HL-60 (cell line): ENCODE results near the gene ZNF19.

Source experiments
- DNase-seq, 2 experiments: peaks; one replicate each; pipeline ENCODE4 v3.0.0-alpha.2; 2010 to 2020; ENCODE audit warnings: low read depth in 1 of 2, low spot score in 1 of 2
- H3K27ac ChIP-seq: fragments of 250-450 bp; sonication (Bioruptor Pico); replicated peaks from 2 replicates; pipeline ENCODE4 v1.5.1; 2020; ENCODE audit warnings: mild to moderate bottlenecking, moderate library complexity
- H3K27me3 ChIP-seq: fragments of 250-450 bp; sonication (Bioruptor Pico); 2 replicates; pipeline ENCODE4 v1.5.1; 2021; ENCODE audit warnings: mild to moderate bottlenecking, moderate library complexity; ENCODE audit not compliant: insufficient read depth, poor library complexity, severe bottlenecking
- H3K4me3 ChIP-seq: replicated peaks from 2 replicates; pipeline ENCODE4 v1.5.1; 2011; ENCODE audit warnings: mild to moderate bottlenecking, control low read depth, low read length; ENCODE audit not compliant: insufficient read depth
- GABPA ChIP-seq: IDR thresholded peaks from 2 replicates; pipeline ENCODE4 v1.6.1; 2012; ENCODE audit warnings: low read depth
- POLR2AphosphoS5 ChIP-seq: IDR thresholded peaks from 2 replicates; pipeline ENCODE4 v1.6.1; 2012; ENCODE audit warnings: low read depth
- SPI1 ChIP-seq: IDR thresholded peaks from 2 replicates; pipeline ENCODE4 v1.6.1; 2012; ENCODE audit warnings: low read depth, mild to moderate bottlenecking, borderline replicate concordance
- TF ChIP-seq, protein P1 (sequence below): IDR thresholded peaks from one replicate; pipeline ENCODE4 v1.5.1; 2011; ENCODE audit warnings: low read length, control low read depth, inconsistent platforms; ENCODE audit not compliant: insufficient read depth
- TF ChIP-seq, protein P2 (sequence below): IDR thresholded peaks from 2 replicates; pipeline ENCODE4 v1.6.1; 2012; ENCODE audit warnings: low read depth; ENCODE audit not compliant: insufficient replicate concordance

The ZNF19 gene

DNA sequence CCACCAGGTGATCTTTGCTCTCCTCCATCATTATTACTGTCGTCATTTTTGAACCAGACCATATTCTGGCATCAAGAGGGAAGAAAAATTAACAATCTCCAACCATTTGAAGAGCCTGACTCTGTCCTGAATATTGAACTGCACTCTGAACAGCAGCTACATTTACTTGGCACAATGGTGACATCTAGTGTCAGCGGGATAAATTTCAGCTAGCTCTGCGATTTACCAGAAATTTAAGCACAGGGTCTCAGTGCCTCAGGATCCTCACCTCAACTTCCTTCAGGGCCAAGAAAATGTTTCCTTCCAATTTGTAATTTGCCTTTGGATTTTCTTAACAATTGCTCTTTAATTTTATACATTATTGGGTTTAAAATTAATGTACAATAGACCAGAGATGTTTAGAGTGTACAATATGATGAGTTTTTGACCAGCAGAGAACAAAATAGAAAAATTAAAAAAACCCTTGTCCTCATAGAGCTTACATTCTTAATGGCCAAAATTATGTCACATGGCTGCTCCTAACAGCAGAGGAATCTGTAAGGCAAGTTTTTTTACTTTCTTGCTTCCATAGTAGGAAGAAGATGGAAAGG, 10.7 kb upstream of the ZNF19 start:
- no peaks in the 10 kb centered on the region for H3K27me3 ChIP-seq
- DNase-seq = peak; percentile 17 to 47
- H3K27ac ChIP-seq = no peak overlapping the region
- H3K4me3 ChIP-seq = no peak overlapping the region
- TF ChIP-seq POLR2AphosphoS5 (no peak), SPI1 (no peak)
- TF ChIP-seq, protein P1, sequence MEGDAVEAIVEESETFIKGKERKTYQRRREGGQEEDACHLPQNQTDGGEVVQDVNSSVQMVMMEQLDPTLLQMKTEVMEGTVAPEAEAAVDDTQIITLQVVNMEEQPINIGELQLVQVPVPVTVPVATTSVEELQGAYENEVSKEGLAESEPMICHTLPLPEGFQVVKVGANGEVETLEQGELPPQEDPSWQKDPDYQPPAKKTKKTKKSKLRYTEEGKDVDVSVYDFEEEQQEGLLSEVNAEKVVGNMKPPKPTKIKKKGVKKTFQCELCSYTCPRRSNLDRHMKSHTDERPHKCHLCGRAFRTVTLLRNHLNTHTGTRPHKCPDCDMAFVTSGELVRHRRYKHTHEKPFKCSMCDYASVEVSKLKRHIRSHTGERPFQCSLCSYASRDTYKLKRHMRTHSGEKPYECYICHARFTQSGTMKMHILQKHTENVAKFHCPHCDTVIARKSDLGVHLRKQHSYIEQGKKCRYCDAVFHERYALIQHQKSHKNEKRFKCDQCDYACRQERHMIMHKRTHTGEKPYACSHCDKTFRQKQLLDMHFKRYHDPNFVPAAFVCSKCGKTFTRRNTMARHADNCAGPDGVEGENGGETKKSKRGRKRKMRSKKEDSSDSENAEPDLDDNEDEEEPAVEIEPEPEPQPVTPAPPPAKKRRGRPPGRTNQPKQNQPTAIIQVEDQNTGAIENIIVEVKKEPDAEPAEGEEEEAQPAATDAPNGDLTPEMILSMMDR = peak; percentile 69
- TF ChIP-seq, protein P2, sequence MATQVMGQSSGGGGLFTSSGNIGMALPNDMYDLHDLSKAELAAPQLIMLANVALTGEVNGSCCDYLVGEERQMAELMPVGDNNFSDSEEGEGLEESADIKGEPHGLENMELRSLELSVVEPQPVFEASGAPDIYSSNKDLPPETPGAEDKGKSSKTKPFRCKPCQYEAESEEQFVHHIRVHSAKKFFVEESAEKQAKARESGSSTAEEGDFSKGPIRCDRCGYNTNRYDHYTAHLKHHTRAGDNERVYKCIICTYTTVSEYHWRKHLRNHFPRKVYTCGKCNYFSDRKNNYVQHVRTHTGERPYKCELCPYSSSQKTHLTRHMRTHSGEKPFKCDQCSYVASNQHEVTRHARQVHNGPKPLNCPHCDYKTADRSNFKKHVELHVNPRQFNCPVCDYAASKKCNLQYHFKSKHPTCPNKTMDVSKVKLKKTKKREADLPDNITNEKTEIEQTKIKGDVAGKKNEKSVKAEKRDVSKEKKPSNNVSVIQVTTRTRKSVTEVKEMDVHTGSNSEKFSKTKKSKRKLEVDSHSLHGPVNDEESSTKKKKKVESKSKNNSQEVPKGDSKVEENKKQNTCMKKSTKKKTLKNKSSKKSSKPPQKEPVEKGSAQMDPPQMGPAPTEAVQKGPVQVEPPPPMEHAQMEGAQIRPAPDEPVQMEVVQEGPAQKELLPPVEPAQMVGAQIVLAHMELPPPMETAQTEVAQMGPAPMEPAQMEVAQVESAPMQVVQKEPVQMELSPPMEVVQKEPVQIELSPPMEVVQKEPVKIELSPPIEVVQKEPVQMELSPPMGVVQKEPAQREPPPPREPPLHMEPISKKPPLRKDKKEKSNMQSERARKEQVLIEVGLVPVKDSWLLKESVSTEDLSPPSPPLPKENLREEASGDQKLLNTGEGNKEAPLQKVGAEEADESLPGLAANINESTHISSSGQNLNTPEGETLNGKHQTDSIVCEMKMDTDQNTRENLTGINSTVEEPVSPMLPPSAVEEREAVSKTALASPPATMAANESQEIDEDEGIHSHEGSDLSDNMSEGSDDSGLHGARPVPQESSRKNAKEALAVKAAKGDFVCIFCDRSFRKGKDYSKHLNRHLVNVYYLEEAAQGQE = no peak

DNA sequence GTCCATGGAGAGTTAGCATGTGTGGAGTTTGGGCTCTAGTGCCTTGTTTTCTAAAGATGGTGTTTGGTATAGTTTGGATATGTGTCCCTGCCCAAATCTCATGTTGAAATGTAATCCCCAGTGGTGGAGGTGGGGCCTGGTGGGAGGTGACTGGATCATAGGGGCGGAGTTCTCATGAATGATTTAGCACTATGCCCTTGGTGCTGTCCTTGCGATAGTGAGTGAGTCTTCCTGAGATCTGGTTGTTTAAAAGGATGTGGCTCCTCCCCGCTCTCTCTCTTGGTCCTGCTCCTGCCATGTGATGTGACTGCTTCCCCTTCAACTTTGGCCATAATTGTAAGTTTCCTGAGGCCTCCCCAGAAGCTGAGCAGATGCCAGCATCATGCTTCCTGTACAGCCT, 8.9 kb upstream of the ZNF19 start:
- no peak for DNase-seq
- no peak overlapping the region for H3K27ac ChIP-seq
- TF ChIP-seq, protein P1 = no peak
- TF ChIP-seq, protein P2 = no peak
- TF ChIP-seq POLR2AphosphoS5 (no peak), GABPA (no peak), SPI1 (no peak)
- no peak overlapping the region for H3K4me3 ChIP-seq
- no peaks in the 10 kb centered on the region for H3K27me3 ChIP-seq

DNA sequence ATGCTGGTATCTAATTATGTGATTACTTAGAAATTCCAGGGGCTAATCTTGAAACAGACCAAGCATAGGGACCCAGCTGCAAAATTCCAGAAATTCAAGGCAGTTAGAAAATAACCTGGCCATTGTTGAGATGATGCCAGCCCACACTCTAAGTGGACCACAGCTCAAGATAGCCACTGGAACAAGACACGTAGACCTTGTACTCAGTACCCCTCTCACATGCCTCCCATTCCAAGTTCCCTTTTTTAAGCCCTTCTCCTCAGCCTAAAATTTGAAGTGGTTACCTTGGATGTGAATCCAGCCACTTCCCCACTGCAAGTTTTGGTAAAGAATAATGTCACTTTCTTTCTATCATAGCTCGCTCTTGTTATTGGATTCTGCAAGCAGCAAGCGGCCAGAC, 4.1 kb upstream of the ZNF19 start:
- H3K4me3 ChIP-seq = no peak overlapping the region
- DNase-seq = no peak
- no peaks in the 10 kb centered on the region for H3K27me3 ChIP-seq
- TF ChIP-seq, protein P2 = no peak
- TF ChIP-seq POLR2AphosphoS5 = no peak
- no peak for TF ChIP-seq GABPA
- TF ChIP-seq, protein P1 = no peak
- no peak for TF ChIP-seq SPI1
- H3K27ac ChIP-seq = no peak overlapping the region
